Liver (tissue), 3 donors: ENCODE data around the gene ZNF79.

Experiments
- ATF3 ChIP-seq: IDR thresholded peaks from 2 replicates; pipeline ENCODE4 v1.6.1; 2016; ENCODE audit warnings: antibody characterized with exemption
- CTCF ChIP-seq: fragments of 150-350 bp; IDR thresholded peaks from 2 replicates; pipeline ENCODE4 v1.5.1; 2017; ENCODE audit warnings: improper control_type of control experiment, low read depth, low read length; ENCODE audit not compliant: missing input control
- JUND ChIP-seq, 2 donors: IDR thresholded peaks; 2 replicates each; pipeline ENCODE4 v1.6.1; 2016; ENCODE audit warnings: antibody characterized with exemption in 2 of 2
- NR2F2 ChIP-seq: IDR thresholded peaks from 2 replicates; pipeline ENCODE4 v1.6.1; 2016; ENCODE audit warnings: antibody characterized with exemption
- REST ChIP-seq: IDR thresholded peaks from 2 replicates; pipeline ENCODE4 v1.6.1; 2016; ENCODE audit warnings: antibody characterized with exemption, mild to moderate bottlenecking
- TAF1 ChIP-seq: conservative IDR thresholded peaks from 2 replicates; pipeline ENCODE4 v1.6.1; 2016; ENCODE audit warnings: antibody characterized with exemption, mild to moderate bottlenecking
- ZBTB33 ChIP-seq: IDR thresholded peaks from 2 replicates; pipeline ENCODE4 v1.6.1; 2016; ENCODE audit warnings: antibody characterized with exemption
- donor health status: healthy.
- donor health status: healthy.

- TF ChIP-seq CTCF (no peak), ATF3 (no peak), JUND (IDR thresholded peaks at IDR 0.05) (no peak), NR2F2 (no peak), TAF1 (no peak), ZBTB33 (no peak), REST (no peak)
Measured at GRCh38 chr9:127407492-127407843, 16.7 kb upstream of the ZNF79 start.
